Liver (tissue), 3 donors: ENCODE measurements around the gene ALDOA.

Experiments
- CTCF ChIP-seq: fragments of 150-350 bp; IDR thresholded peaks from 2 replicates; pipeline ENCODE4 v1.5.1; 2017; ENCODE audit warnings: improper control_type of control experiment, low read depth, low read length; ENCODE audit not compliant: missing input control
- EGR1 ChIP-seq, 2 donors: IDR thresholded peaks; 2 replicates each; pipeline ENCODE4 v1.6.1; 2016 to 2018; ENCODE audit warnings: antibody characterized with exemption in 2 of 2, low read depth in 2 of 2
- JUND ChIP-seq, 2 donors: IDR thresholded peaks; 2 replicates each; pipeline ENCODE4 v1.6.1; 2016; ENCODE audit warnings: antibody characterized with exemption in 2 of 2
- RAD21 ChIP-seq, 2 donors: IDR thresholded peaks; 2 replicates each; pipeline ENCODE4 v1.6.1; 2016; ENCODE audit warnings: antibody characterized with exemption in 2 of 2, mild to moderate bottlenecking in 2 of 2
- SP1 ChIP-seq: IDR thresholded peaks from 2 replicates; pipeline ENCODE4 v1.6.1; 2018; ENCODE audit warnings: antibody characterized with exemption, mild to moderate bottlenecking
- YY1 ChIP-seq: IDR thresholded peaks from 2 replicates; pipeline ENCODE4 v1.6.1; 2016; ENCODE audit warnings: antibody characterized with exemption, mild to moderate bottlenecking
- TF ChIP-seq, protein P1 (sequence below): IDR thresholded peaks from 2 replicates; pipeline ENCODE4 v1.6.1; 2016; ENCODE audit warnings: antibody characterized with exemption
- donor health status: healthy.
- donor health status: healthy.

GRCh38 chr16:30060836-30061554, 4.6 kb upstream of the ALDOA start:
- no peak for TF ChIP-seq CTCF
- no peak for TF ChIP-seq EGR1 (IDR thresholded peaks at IDR 0.05; ENCODE audit: low read depth in 2 of 2)
- TF ChIP-seq YY1: no peak
- TF ChIP-seq RAD21 (IDR thresholded peaks at IDR 0.05): no peak
- TF ChIP-seq SP1: no peak
- no peak for TF ChIP-seq JUND (IDR thresholded peaks at IDR 0.05)
- TF ChIP-seq, protein P1, sequence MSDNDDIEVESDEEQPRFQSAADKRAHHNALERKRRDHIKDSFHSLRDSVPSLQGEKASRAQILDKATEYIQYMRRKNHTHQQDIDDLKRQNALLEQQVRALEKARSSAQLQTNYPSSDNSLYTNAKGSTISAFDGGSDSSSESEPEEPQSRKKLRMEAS: no peak
